Measurements from ENCODE around the gene CRACR2A.

The CRACR2A gene

GRCh38 chr12:3644104-3644503, 108.8 kb downstream of the CRACR2A start:
- no peak for DNase-seq

DNA sequence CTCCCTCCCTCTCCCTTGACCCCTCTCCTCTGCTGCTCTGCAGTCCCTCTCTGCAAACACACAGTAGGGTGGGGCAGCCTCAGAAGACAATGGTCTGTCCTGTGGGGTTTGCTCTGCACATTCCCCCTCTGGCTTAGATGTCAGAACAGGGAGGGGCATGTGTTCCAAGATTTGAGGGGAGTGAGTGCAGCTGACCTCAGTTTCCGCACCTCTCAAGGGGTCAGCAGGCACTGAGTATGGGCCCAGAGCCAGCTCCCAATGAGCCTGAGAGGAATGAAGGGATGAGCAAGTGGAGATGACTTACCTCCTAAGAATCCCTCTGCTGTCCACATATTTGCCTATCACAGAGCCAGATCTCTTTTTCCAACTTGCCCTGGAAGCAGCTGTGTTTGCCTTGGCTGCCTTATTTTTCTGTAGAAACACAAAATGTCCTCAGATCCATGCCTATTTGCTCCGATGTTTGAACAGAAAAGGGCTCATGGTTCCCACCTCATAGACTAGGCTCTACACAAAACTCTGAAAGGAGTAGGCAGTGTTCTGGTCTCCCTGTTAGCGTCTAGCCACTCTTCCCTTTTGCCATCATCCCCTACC, 111.4 kb downstream of the CRACR2A start:
- no peak for DNase-seq

- no peak for DNase-seq
Observed at GRCh38 chr12:3636328-3636727, 116.6 kb downstream of the CRACR2A start.

DNA sequence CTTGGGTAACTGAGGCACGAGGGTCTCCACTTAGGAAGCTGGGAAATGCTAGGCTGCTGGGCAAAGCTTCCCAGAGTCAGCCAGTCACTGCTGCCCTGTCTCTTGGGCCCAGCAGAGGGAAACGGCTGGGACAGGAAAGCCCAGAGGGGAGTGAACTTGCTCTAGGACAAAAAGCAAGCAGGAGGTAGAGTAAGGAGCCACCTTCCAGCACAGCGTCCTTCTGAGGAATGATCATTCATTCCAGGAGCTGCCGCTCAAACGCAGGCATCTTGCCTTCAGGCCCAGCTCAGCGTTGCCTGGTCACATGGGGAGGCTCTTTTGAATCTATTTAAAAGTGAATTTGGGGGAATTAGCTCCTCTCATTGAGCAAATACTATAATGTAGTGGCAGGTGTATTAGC, 118.6 kb downstream of the CRACR2A start:
- DNase-seq = no peak

- DNase-seq = no peak
Observed at GRCh38 chr12:3633396-3633795, 119.5 kb downstream of the CRACR2A start.

DNA sequence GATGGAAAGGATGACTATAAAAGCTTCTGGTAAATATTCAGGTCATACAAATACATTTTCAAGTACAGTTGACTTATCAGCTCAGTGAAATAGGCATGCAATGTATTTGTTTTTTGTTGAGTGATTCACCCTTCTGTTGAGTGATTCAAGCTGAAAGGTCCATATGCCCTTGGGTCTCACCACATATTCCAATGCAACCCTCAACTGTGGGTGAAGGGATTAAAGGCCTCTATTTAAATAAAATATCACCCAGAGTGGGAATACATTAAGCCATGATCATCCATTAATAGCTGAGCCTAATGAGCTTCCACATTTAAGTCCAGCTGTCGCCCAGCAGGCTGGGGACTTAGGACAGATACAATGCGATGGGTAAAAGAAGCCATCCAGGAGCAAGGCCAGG, 120.2 kb downstream of the CRACR2A start:
- no peak for DNase-seq

DNA sequence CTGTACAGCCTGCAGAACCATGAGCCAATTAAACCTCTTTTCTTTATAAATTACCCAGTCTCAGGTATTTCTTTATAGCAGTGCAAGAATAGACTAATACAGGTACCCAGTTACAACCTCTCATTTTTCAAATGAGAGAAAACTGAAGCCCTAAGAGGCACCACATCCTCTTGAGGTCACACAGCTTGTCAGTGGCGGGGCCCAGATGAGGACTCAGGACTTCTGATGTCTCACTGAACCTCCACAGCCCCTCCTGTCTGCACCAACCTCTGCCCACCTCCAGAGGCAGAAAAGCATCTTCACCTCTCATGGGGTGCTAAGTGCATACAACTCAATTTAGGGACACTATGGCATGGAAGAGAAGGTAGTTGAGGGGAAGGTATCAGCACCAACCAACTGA, 120.7 kb downstream of the CRACR2A start:
- DNase-seq = no peak

DNA sequence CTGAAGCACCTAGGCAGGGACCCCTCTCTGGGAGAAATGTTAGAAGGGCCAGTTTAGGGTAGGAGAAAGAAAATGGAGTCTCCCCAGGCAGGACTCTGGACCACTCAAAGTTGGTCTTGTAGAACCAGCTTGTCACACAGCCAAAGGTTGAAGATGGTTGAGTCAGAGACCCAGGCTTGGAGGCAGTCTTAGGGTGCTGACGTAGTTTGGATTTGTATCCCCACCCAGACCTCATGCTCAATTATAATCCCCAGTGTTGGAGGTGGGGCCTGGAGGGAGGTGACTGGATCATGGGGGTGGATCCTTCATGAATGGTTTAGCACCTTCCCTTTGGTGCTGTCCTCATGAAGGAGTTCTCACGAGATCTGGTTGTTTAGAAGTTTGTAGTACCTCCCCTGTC, 121.2 kb downstream of the CRACR2A start:
- DNase-seq = no peak

DNA sequence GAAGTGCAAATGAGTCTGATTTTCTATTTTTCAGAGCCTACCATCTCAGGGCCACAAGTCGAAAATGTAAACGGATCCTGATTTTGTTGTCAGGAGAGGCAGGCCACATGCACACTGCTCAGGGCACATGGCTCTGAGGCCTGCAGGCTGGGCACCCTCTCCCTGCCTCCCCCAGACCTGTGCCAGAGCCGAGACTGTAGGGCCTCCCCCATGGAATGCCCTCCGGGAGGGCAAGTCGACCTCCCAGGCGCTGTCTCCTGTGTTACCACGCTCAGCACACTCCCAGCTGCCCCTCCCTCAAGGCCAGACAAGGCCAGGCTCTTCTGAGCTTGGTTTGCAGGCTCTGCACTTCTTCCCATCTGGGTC, 121.7 kb downstream of the CRACR2A start:
- no peak for DNase-seq

DNA sequence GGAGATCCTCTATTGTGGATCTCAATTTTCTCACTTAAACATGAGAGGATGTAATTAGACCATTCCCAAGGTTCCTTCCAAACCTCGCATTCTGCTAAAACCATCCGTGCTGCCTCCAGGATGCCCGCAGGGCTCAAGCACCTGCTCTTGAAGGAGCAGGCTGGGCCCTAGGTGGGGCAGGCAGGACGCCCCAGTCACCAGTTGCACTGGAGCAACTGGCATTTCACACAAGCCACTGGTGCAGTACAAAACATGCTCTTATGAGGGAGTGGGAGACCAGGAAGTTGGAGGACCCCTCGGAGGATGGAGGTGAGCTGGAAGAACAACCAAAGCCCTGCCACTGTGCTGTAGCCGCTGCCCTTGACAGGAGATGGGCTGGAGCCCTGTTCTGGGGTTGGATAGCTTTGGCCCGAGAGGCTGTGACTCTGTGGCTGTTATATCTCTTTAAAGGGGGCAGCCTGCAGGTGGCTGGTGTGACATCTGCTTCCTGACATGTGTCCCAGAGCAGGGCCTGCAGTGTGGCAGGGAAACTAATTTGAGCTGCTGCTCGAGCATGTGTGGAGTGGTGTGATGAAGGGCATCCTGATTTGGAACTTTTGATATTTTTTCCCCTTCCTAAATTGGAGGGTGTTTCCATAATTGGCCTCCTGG, 122.2 kb downstream of the CRACR2A start:
- no peak for DNase-seq

GRCh38 chr12:3630111-3630510, 122.8 kb downstream of the CRACR2A start:
- DNase-seq = no peak

GRCh38 chr12:3629057-3629830, 123.7 kb downstream of the CRACR2A start:
- no peak for DNase-seq

DNA sequence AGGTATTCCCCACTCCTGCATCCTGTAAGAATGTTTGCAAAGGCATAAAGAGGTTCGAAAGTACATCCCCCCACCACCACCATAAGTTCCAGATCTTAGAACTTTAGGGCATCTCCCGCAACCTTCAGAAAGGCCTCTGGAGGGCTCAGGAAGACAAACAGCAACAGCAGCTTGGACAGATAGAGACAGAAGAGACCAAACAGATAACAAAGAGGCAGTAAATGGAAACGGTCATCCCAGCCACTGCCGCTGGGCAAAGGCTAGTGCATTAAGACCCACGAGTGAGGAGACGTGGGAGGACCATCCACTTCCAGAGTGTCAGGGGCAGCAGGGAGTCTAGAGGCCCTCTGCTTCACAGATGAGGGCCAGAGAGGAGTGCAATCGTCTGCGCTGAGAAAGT, 124.3 kb downstream of the CRACR2A start:
- DNase-seq = no peak

DNA sequence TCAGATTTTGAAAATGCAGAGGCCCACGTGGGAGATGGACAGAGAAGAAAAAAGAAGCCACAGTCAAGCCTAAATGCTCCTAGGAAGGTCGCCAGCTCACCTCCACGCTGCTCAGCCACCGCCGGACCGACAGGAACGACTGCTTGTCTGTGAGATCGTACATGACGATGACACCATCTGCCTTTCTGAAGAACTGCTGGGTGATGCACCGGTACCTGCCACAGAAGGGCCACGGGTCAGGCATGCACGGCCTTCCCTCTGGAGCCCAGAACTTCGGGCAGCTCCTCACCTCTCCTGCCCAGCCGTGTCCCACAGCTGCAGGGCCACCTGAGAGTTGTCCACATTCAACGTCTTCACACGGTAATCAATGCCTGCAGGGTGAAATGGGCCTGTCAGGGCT, 125.6 kb downstream of the CRACR2A start:
- DNase-seq = no peak

- DNase-seq = no peak
Observed at GRCh38 chr12:3624273-3624672, 128.6 kb downstream of the CRACR2A start.

DNA sequence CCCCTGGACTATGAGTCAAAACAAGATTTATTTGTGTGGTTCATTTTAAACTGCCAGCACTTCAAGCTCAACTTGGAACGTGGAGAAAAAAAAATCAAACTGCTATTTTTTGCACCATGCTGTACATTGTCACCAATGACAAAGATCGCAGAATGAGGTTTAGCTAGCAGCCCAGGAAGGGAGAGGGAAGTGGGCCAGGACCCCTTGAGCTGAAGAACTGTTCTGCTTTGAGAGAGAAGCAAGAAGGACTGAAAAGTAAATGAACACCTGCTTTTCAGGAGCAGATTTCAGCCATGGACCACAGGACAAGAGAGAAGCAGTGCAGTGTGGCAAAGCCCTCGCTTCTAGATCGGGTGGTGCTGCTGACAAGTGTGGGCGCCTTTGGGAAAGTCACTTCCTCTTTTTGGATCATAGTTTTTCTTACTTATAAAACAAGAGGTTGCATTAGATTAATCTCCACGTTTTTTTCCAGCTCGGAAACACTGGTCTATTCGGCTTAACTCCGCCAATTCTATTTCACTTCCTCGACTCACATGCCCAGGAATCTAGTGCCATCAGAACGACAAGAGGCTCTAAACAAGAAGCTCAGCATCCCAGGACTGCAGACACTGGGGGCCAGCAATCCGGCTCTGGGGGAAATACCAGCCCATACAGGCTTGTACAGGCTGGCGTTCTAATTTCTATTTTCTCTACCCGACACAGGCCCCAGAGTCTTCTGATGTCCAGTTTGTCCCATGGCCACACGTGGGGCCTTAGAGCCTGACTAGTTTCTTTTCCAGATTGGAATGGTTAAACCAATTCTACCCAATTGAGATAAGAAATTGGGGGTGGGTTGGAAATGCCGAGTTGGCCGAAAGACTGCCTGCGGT, 129.9 kb downstream of the CRACR2A start:
- no peak for DNase-seq

- DNase-seq = no peak
Observed at GRCh38 chr12:3622021-3622821, 130.7 kb downstream of the CRACR2A start.

GRCh38 chr12:3620856-3621255, 132.1 kb downstream of the CRACR2A start:
- DNase-seq = no peak

GRCh38 chr12:3617565-3617964, 135.3 kb downstream of the CRACR2A start:
- no peak for DNase-seq

GRCh38 chr12:3615862-3616261, 137.0 kb downstream of the CRACR2A start:
- no peak for DNase-seq

DNA sequence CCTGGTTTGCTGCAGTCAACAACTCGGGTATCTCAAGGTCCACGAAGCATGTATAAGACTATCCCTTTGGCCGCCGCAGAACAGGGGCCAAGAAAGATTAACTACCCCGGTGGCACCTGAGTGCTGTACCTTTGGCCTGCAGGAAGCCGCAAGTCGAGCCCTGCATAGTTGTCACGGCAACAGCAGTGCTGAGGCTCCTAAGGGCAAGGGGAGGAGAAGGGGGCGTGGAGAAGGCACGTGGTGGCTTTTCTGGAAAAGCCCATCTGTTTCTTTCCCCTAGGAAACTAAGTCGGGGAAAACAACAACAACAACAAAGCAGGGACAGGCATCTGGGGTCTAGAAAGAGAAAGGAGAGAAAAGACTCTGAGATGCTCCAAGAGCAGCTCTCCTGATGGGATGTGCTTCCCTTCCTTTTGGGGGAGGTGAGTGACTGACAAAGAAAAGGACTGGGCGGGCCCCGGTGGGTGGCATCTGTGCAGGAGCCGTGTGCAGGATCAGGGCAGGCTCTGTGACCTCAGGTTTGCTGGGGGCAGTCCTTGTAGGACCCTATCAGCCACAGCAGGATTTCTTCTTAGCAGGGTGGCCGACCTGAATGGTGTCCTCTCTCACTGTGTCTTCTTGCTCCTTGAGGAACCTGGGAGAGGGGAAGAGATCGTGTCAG, 138.0 kb downstream of the CRACR2A start:
- no peak for DNase-seq

All from activated CD8-positive, alpha-beta memory T cell treated with anti-CD3 and anti-CD28 coated beads for 24 hours (primary cell).